ENCODE measurements around the gene RNF32. TPM values are rescaled to one million over a fixed set of nuclear protein-coding genes. Genes with fewer than 3 reads are reported as not detected.

RNF32 gene
- total RNA-seq, 1 donor = under 0.01 TPM

- Histone ChIP-seq H3K27ac (ENCODE audit: low read depth, low read length) (no peak overlapping the region), H3K4me2 (ENCODE audit: insufficient read depth, low read length) (peak overlapping the region; percentile 39), H3K79me2 (ENCODE audit: insufficient read depth, low read length) (no peaks in the 10 kb centered on the region), H3K4me1 (ENCODE audit: insufficient read depth, low read length) (peaks cover 9% of the 10 kb centered on the region), H3K36me3 (ENCODE audit: insufficient read depth, low read length) (no peaks in the 10 kb centered on the region), H4K20me1 (ENCODE audit: insufficient read depth, low read length) (no peaks in the 10 kb centered on the region), H3K4me3 (ENCODE audit: insufficient read depth, low read length) (no peak overlapping the region), H2AFZ (ENCODE audit: low read length) (no peak overlapping the region), H3K27me3 (ENCODE audit: insufficient read depth, low read length) (no peaks in the 10 kb centered on the region), H3K9me3 (ENCODE audit: low read depth, low read length) (no peaks in the 10 kb centered on the region)
- no peak for DNase-seq (ENCODE audit: insufficient read length, low spot score, missing footprints)
- no peak for TF ChIP-seq CTCF (IDR thresholded peaks at IDR 0.05; ENCODE audit: extremely low read depth, low read depth, low read length)
These were observed 84.5 kb downstream of the RNF32 start for GRCh38 chr7:156725073-156725472.

DNA sequence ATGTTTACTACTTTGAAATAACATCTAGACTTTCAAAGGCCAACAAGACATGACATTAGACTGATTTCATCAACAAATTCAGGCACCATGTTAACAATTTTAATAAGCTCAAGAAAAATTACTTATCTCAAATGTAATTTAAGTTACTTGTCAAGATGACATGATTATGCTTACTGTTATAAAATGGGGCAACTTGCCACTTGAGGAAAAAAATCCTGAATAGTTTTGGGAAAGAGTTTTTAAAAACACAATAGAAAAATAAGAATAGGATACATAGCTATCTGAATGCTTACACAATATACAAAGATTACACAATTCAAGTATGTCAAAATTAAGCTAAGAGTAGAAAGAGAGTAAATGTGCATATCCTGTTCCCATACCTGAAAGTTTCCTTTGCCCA, 85.4 kb downstream of the RNF32 start:
- no peak overlapping the region for H3K4me2 ChIP-seq (ENCODE audit: insufficient read depth, low read length)
- H3K79me2 ChIP-seq (ENCODE audit: insufficient read depth, low read length) = no peaks in the 10 kb centered on the region
- H3K4me1 ChIP-seq (ENCODE audit: insufficient read depth, low read length) = peaks cover 9% of the 10 kb centered on the region
- no peaks in the 10 kb centered on the region for H4K20me1 ChIP-seq (ENCODE audit: insufficient read depth, low read length)
- no peaks in the 10 kb centered on the region for H3K27me3 ChIP-seq (ENCODE audit: insufficient read depth, low read length)
- no peak for TF ChIP-seq CTCF (IDR thresholded peaks at IDR 0.05; ENCODE audit: extremely low read depth, low read depth, low read length)
- H2AFZ ChIP-seq (ENCODE audit: low read length) = no peak overlapping the region
- H3K36me3 ChIP-seq (ENCODE audit: insufficient read depth, low read length) = no peaks in the 10 kb centered on the region
- H3K27ac ChIP-seq (ENCODE audit: low read depth, low read length) = no peak overlapping the region
- H3K9me3 ChIP-seq (ENCODE audit: low read depth, low read length) = no peaks in the 10 kb centered on the region
- no peak overlapping the region for H3K4me3 ChIP-seq (ENCODE audit: insufficient read depth, low read length)
- no peak for DNase-seq (ENCODE audit: insufficient read length, low spot score, missing footprints)
